ENCODE measurements around the gene TRAF3IP3. TPM values are rescaled to one million over a fixed set of nuclear protein-coding genes. Genes with fewer than 3 reads are reported as not detected.

The TRAF3IP3 gene
- total and polyA plus RNA-seq, 2 donors (not counting 3 experiments of a cell fraction or from before 2014, with no cell fraction given), result not detected

- DNase-seq (ENCODE audit: low read depth, low spot score), result no peak
- Histone ChIP-seq H3K27me3 (ENCODE audit: control insufficient read depth in 2 of 2, insufficient read depth in 2 of 2, low read length in 2 of 2) (peaks cover 5 to 7% of the 10 kb centered on the region in 2 experiments), H2AFZ (ENCODE audit: low read depth, low read length) (no peak overlapping the region), H3K9me3 (replicated peaks; ENCODE audit: control insufficient read depth, insufficient read depth, low read length) (no peaks in the 10 kb centered on the region), H3K4me3 (replicated peaks in 1 of 3; ENCODE audit: insufficient read depth in 1 of 3, low read depth in 1 of 3, low read length in 3 of 3) (no peak overlapping the region), H3K9ac (replicated peaks; ENCODE audit: extremely low read depth, insufficient read depth, low read length) (no peak overlapping the region), H3K4me1 (ENCODE audit: control insufficient read depth, extremely low read depth, insufficient read depth, low read length) (no peaks in the 10 kb centered on the region), H4K20me1 (replicated peaks; ENCODE audit: control insufficient read depth, extremely low read depth, insufficient read depth, low read length) (no peaks in the 10 kb centered on the region), H3K79me2 (ENCODE audit: control insufficient read depth, insufficient read depth, low read length) (no peaks in the 10 kb centered on the region), H3K27ac (ENCODE audit: insufficient read depth, low read depth, low read length) (no peak overlapping the region), H3K4me2 (ENCODE audit: insufficient read depth, low read length) (no peak overlapping the region), H3K36me3 (ENCODE audit: control insufficient read depth in 2 of 2, extremely low read depth in 1 of 2, insufficient read depth in 2 of 2, low read length in 2 of 2) (no peaks in the 10 kb centered on the region), H3K9me1 (replicated peaks; ENCODE audit: control insufficient read depth, extremely low read depth, insufficient read depth, low read length) (no peaks in the 10 kb centered on the region)
- intact Hi-C loops (cut with micrococcal nuclease), result no loop called here
- CTCF ChIA-PET, result interaction anchor here (1.0 kb wide), 1 partner anchor 25 kb away, joined by 3 read pairs; no protein-coding TSS in a partner anchor
- no peak for FAIRE-seq
- POLR2A ChIA-PET, result no interaction called here
- no TSS peak for BruUV-seq (replicated peaks)
- TF ChIP-seq POLR2AphosphoS5 (IDR thresholded peaks at IDR 0.05; ENCODE audit: insufficient read depth, low read depth, low read length), result no peak
- no peak for TF ChIP-seq GATA2 (IDR thresholded peaks at IDR 0.05; ENCODE audit: insufficient read depth, insufficient read length, low read depth, low read length)
- TF ChIP-seq MYC (IDR thresholded peaks at IDR 0.05; ENCODE audit: low read depth, low read length), result no peak
- TF ChIP-seq CTCF (IDR thresholded peaks at IDR 0.05; ENCODE audit: extremely low read depth in 1 of 2, insufficient read depth in 1 of 2, low read depth in 1 of 2, low read length in 2 of 2), result no peak
- no peak for TF ChIP-seq JUN (IDR thresholded peaks at IDR 0.05; ENCODE audit: borderline replicate concordance, insufficient read depth, insufficient read length, low read depth)
- no peak for TF ChIP-seq MAX (IDR thresholded peaks at IDR 0.05; ENCODE audit: insufficient read depth, insufficient read length)
- no peak for TF ChIP-seq EZH2 (IDR thresholded peaks at IDR 0.05; ENCODE audit: borderline replicate concordance, low read depth, low read length, severe bottlenecking)
- TF ChIP-seq POLR2A (IDR thresholded peaks at IDR 0.05; ENCODE audit: low read depth, low read length), result no peak
- TF ChIP-seq FOS (IDR thresholded peaks at IDR 0.05; ENCODE audit: borderline replicate concordance, insufficient read depth, low read length), result no peak
- dilution Hi-C loops (cut with MboI; ENCODE audit: extremely low pct_ligation_motif_present, low sequenced_read_pairs), result no loop called here
These were observed 32.6 kb upstream of the TRAF3IP3 start for GRCh38 chr1:209723265-209723664.
